Hematopoietic multipotent progenitor cell treated with erythropoietin and hydrocortisone succinate and interleukin-3 and kit ligand, for 8 days (in vitro differentiated cells): ENCODE results near the gene MGAT4A.
"Not testable (repeated sequence)": the region's sequence is repeated elsewhere in the genome, so short reads cannot be mapped to it uniquely, and the experiment has no call there.

Source experiments
- DNase-seq: peaks from one replicate; pipeline ENCODE4 v3.0.0-alpha.2; 2015

The MGAT4A gene

GRCh38 chr2:98759338-98759737 is 28.4 kb upstream of the MGAT4A start:
- no peak for DNase-seq

GRCh38 chr2:98757904-98758421 is 27.0 kb upstream of the MGAT4A start:
- peak; percentile 57 for DNase-seq

GRCh38 chr2:98753801-98754200 is 22.9 kb upstream of the MGAT4A start:
- DNase-seq = no peak

DNA sequence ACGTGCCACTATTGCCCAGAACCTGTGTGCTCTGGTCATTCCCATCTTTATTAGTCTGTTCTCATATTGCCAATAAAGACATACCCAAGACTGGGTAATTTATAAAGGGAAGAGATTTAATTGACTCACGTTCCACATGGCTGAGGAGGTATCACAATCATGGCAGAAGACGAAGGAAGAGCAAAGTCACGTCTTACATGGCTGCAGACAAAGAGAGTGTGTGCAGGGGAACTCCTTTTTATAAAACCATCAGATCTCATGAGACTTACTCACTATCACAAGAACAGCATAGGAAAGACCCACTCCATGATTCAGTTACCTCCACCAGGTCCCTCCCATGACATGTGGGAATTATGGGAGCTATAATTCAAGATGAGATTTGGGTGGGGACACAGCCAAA is 21.8 kb upstream of the MGAT4A start:
- DNase-seq = not testable (repeated sequence)

GRCh38 chr2:98751748-98752147 is 20.8 kb upstream of the MGAT4A start:
- DNase-seq = no peak

DNA sequence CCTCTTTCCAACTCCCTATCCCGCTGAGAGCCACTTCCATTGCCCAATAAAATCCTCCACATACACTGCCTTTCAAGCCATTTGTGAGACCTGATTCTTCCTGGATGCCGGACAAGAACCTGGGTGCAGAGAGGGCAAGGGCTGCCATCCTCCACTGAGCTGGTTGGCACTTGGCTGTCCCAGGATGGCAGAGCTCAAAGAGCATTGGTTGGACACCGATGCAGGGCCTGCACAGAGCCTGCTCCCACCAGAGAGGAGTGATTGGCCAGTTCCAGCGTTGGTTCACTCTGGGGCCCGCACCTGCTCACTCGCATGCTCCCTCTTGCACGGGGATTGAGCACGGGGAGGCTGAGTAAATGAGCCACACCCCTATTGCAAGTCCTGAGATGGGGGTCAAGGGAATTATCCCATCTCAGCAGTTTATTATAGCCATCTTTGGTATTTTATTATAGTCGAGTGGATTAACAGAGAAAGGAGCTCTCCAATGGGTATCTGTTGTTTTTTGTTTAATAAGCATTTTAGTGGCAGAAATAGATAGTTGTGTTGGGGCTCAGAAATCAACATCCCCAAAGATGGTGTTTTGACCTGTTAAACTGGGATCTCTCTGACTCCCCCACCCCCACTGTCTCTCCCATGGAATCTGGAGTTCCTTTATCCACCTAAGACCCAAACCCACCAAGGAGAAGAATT is 19.8 kb upstream of the MGAT4A start:
- DNase-seq = no peak

- no peak for DNase-seq
These were observed 18.1 kb upstream of the MGAT4A start for GRCh38 chr2:98749066-98749450.

DNA sequence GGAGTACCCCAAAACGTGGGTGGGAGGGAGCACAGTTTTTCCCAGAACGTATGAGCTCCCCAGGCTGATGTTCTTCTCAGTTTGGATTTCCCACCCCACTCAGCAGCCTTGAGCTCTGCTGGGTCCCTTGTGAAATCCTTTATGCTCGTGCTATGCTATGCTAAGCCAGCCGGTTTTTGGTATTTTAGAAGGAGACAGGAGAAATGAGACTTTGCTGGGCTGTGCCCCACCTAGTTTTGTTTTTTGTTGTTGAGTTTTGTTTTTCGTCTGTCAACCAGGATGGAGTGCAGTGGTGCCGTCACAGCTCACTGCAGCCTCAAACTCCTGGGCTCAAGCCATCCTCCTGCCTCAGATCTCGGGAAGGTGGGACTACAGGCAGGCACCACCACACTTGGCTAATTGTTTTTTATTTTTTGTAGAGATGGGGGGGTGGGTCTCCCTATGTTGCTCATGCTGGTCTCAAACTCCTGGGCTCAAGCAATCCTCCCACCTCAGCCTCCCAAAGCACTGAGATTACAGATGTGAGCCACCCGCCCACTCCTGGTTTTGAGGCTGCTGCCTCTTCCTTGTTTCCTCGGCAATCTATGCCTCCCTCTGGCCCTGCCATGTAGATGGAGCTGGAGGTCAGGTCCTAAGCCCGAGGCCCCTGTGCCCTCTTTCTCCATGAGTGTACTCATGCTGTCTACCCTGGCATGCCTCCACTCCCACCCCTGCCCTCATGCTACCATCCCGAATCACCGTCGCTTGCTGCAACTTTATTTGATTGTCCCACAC is 17.5 kb upstream of the MGAT4A start:
- no peak for DNase-seq

GRCh38 chr2:98747888-98748287 is 17.0 kb upstream of the MGAT4A start:
- DNase-seq = no peak

DNA sequence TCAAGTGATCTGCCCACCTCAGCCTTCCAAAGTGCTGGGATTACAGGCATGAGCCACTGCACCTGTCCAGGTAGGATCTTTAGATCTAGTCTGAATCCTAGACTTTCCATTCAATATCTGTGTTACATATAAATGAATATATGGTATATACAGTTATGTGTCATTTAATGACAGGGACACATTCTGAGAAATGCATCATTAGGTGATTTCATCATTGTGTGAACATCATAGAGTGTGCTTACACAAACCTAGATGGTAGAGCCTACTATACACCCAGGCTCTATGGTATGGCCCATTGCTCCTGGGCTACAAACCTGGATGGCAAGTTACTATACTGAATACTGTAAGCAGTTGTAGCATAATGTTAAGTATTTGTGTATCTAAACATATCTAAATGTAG is 15.5 kb upstream of the MGAT4A start:
- DNase-seq = no peak

DNA sequence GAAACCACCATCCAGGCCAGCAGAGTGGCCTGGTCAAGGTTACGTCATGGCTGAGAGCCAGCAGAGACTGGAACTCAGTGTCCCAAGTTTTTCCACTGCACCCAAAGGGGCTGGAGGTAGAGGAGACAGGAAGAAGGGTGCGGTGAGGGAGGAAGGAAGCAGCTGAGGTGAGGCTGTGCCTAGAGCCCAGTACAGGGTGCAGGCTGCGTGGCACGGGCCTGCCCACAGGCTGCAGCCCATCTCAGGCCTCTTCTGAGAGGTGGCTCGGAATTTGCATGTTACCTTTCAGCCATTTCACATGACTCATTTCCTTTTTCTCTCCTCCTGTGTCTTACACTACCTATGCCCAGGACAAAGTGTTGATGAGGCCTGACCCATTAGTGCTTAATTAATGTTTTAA is 13.7 kb upstream of the MGAT4A start:
- no peak for DNase-seq

DNA sequence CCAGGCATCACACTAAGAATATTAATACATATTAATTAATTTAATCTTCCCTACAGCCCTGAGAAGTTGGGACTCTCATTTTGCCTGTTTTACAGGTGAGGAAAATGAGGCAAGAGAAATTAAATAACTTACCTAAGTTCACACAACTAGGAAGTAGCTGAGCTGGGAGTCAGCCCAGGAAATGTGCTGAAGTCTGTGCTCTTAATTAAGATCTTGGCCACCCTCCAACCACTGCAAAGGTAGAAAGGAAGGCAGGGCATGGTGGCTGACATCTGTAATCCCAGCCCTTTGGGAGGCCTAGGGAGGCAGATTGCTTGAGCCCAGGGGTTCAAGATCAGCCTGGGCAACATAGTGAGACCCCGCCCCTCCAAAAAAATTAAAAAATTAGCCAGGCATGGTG is 12.9 kb upstream of the MGAT4A start:
- DNase-seq = no peak

GRCh38 chr2:98739020-98739419 is 8.1 kb upstream of the MGAT4A start:
- DNase-seq = no peak

- DNase-seq = no peak
These were observed 7.4 kb upstream of the MGAT4A start for GRCh38 chr2:98738304-98738703.

- no peak for DNase-seq
These were observed 6.9 kb upstream of the MGAT4A start for GRCh38 chr2:98737848-98738247.

- DNase-seq = no peak
These were observed 5.5 kb upstream of the MGAT4A start for GRCh38 chr2:98736464-98736889.

DNA sequence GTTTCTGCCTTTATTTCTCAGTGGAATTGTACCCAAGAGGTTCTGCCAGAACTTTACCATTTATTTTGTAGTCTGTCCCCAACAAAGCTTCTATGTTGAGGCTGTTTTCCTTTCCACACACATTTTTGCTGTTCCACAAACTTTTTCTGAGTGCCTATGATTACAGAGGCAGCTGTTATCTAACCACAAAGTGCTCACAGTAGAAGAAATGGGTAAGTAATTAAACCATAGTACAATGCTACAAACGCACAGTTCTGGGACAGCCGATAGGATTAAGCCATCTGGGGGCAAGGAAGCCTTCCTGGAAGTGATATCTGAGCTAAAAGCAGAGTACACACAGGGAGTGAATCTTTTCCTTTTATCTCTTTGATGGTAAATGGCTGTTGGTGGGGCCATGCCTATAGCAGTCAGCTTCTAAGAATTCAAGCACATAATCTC is 3.9 kb upstream of the MGAT4A start:
- DNase-seq = peak; percentile 96

DNA sequence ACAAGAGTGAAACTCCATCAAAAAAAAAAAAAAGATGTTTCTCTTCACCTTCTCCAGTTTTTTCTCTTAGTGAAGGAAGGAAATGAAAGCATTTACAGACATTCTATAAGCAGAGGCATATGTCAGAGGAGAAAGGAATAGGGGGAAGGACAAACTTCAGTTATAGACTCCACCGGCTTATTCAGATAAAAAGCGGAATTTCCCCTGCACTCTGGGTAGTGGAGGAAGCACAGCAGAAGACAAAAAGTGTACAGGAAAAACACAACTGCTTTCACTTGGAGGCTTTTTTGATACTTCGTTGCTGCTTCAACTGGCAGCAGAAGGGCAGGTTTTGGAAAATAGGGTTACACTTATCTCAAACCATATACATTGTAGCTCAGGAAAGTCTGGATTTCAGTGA is 3.2 kb upstream of the MGAT4A start:
- DNase-seq = no peak

- DNase-seq = no peak
These were observed 1.6 kb upstream of the MGAT4A start for GRCh38 chr2:98732430-98733051.

GRCh38 chr2:98731894-98732349 is 990 bp upstream of the MGAT4A start:
- no peak for DNase-seq

- no peak for DNase-seq
These were observed 258 bp downstream of the MGAT4A start for GRCh38 chr2:98730707-98731040.

- DNase-seq = no peak
These were observed 752 bp downstream of the MGAT4A start for GRCh38 chr2:98730053-98730706.

DNA sequence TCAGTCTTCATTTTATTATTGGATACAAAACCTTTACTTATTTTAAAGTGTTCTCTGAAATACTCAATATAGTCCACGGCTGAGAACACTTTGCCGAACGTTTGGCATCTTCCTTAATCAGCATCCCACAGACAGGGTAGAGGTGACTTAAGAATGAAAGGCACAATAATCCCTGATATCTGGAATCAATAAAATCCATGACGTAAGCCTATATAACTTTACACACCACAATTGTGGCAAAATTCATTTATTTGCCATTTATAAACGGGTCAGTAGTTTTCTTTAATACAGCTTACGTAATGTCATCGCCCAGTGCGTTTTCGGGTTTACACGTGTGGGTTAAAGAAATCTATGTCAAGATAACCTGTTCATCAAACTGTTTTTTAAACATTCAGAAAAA is 1.3 kb downstream of the MGAT4A start:
- no peak for DNase-seq
